ELF-1 (cell line): ENCODE measurements around the gene TGFB2.

Experiments
- DNase-seq: peaks from one replicate; pipeline ENCODE4 v3.0.0-alpha.2; 2016; ENCODE audit warnings: low read depth, low spot score

TGFB2 gene

DNA sequence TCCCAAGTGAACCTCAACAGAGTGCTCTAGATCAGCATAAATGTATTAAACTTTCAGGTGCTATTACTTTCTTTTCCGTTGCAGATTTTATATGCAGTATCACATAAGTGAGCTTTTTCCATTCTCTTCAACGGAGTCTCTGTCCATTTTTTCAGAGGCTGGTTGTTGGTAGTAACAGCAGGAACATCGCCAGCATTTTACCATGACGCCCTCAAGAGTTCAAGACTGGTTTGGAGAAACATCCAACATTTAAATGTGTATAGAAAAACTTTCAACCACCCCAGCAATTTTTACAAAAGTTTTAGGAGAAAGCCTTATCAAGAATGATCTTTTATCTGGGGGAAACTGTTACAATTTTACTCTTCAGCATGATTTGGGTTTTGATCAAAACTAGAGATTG, 117.0 kb downstream of the TGFB2 start:
- no peak for DNase-seq

DNA sequence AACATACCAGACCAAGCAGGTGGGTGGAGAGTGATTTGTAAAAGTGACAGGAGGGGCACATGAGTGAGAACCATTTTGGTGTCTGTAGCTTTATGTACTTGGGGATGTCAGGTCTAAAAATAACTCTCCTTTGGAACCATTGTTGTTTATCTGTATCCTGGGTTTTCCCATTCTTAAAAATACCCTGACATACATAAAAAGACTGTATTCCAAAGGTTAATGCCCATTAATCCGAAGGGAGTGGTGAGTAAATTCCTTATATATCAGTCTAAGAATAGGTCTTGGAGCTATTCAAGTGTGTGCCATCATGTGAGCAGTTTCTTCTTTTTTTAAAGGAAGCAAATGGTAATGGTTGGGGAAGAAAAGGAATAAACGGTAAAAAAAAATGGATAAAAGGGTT, 117.5 kb downstream of the TGFB2 start:
- DNase-seq, result no peak

DNA sequence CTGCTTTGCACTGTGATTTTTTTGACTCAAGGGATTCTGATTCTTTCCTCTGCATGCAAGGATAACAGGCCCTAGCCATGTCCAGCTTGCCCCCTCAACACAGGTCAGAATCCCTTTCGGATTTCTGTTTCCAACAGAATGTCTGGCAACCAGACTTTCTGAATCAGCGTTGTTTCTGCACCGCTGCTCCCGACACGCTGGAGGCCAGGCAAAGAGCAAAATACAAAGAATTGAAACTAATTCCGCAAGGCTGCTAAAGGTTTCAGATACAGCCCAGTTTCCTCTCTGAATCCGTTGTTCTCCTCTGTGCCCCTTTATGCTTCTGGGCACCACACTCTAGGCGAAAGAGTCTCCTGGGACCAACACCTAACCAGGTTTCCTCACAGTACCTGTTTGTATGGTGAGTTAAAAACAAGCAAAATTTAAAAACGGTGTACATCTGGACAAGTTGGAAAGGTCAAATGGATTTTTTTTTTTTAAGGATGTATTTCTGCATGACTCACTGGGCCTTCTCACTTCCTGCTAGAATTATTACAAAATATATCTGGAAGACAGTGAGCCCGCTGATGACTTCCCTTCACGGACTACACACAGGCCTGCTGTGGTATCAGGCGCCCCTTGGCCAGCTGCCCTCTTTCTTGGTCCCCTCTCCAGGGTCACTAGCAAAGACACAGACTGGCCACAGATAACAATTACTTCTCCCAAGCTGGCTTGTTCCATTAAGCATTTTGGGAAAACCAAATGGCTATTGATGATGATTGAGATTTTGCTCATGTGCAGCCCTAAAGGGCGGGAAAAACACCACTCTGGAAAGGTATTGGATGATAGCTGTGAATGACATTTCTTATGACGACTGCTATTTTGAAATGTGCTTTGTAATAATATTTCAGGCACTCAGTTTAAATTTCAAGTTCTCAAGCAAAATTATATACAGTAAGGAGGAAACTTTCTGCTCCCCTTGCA, 118.3 kb downstream of the TGFB2 start:
- DNase-seq, result no peak

DNA sequence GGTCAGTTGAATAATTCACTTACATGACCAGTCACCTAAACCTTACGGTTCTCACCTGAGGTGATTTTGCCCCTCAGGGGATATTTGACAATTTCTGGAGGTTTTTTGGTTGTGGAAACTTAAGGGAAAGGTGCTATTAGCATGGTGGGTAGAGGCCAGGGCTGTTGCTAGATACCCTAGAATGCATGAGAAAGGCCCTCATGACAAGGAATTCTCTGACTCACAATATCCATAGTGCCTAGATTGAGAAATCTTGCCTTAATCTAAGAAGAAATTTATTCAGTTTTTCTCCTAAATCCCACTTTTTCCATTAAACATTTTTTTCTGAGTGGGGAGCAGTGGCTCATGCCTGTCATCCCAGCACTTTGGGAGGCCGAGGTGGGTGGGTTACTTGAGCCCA, 119.7 kb downstream of the TGFB2 start:
- no peak for DNase-seq

DNA sequence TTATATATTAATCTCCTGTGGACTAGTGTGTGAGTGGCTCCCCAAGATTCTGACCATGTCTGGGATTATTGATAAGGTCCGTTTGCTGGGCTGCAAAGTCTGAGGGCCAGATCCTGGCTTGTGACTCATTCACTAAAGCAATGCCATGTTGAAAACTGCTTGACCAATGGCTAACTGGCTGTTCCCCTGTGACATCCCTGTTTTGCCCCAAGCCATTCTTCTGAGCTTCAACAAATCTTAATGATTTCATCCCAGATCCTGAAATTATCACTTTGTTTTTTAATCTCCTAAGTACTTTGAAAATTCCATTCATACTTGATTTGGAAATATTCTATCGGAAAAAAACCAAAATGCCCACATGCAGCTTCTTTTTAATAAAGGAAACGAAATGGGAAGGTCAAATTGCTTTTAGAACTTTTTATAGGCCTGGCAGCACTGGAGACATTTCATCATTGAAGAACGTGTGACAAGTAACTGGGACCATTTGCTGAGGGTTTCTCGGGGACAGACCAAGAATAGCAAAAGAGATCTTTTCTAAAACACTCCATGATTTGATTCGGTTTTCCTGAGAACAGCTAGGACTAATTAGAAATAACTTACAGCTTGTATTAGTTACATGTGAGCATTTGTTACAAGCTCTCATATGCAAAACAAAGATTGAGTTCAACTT, 121.3 kb downstream of the TGFB2 start:
- DNase-seq, result no peak

DNA sequence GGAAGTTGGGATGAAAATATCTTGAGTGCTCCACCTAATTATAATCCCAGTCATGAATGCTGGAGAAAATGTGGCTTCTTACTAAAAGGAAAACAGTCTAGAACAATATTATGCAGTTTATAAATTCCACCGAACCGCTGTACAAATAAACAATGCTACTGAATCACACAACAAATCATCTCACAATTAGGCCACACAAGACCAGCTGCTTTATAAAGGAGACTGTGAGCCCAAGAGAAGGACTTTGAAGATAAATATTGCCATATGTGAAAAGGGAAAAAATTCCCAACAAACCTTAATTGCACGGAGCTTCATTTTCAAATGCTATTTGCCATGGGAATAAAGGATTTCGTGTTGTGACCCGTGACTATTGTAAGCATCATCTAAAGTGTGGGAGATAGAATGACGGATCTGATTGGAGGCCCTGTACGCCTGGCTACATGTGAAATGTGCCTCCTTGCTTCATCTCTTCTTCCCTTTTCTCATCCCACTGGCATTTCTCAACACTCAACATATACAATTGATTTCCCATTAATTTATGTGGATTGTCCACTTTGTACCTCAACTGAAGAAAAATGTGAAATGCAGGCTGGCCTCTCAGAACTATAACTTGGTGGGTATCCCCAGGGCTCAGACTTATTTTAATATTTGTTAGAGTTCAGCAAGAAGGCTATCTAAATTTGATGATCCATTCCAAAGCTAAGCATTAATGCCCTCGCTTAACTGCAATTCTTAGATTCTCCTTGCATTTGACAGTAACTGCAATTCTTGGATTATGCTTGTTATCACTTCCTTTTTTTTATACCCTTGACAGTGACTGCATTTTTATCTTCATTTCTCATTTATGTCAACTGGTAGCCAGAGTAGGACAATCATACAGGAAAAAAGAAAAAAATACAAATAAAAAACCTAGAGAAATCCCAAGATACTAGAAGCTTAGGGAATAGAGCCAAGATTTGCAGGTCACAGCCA, 122.3 kb downstream of the TGFB2 start:
- DNase-seq, result no peak

DNA sequence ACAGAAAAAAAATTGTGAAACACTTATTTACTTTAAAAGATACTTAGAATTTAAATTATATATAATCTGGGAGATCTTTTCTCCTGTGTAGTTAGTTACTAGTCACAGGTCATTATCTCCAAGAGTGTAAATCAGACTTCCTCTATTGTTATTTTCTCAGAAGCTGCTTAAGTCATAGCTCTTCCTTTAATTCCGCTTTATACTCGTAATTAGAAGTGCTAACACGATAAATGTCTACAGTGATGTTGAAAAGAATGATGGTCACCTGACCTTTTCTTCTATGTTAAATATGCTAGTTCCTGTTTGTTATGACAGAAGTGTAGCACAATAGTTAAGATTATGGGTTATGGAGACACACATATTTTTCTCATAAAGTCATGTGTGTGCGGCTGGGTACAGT, 123.6 kb downstream of the TGFB2 start:
- DNase-seq, result no peak

DNA sequence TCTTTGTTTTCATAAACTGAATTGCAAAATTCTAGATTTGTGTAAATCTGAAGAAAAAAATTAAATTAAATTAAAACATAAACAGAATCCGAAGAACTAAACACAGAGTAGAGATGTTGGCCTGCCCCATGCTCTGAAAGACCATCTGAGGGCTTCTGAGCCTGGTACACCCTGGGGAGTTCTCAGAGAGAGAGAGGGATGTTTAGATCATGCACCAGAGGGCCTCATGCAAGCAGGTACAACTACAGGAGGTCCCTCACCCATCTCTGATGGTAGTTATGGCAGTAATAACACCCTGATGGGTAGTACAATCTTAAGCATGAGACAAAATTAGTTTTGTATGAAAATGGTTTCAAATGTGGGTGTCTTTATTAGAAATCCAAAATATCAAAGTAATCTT, 127.7 kb downstream of the TGFB2 start:
- DNase-seq, result no peak

DNA sequence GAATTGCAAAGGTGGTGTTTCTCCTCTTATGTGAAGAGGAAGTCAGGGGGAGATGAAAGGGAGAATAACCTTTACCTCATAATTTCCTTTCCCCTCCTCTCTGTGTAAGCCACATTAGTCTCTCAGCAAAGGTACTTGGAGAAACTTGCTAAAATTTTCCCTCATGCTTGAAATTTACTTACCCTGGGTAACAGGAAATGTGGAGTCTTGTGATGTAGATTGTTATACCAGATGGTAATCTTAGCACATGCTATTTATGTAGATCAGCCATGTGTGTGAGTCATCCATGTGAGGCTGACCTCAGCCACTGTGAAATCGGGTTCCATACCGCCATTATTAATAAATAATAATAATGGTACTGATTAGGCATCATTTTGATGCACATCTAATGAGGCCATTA, 128.4 kb downstream of the TGFB2 start:
- no peak for DNase-seq

DNA sequence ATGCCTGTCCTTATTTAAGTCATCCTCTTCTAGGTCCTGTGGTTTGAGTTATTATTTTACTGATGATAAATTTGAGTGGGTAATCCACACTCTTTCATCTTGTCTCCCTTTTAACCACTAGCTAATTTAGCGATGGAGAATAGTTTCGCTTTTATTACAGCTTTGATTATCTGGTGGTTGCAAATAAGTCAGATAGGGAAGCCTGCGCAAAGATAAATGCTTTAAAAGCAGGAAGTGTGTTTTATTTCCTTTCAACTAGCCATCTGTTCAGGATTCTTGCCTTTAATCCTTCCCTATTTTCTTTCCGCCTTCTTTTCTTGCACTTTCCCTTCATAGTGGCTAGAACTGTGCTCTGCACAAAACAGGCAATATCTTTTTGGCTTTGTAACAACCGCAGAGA, 129.0 kb downstream of the TGFB2 start:
- DNase-seq, result no peak

DNA sequence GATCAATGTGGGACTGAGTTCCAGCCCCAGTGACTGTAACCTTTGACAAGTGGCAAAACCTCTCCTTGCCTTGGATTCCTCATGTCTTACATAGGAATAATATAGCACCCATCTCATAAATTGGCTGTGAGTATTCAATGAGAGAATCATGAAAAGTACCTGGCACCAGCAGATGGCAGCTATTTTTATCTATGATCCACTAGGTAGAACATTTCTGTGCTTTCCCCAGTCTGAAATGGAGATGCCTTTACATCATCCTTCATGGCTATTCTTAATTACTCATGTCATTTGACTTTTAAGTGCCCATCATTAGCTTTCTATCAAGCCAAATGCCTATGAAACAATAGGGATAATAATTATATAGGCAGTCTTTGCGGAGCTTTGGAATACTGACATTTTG, 130.1 kb downstream of the TGFB2 start:
- DNase-seq, result no peak

DNA sequence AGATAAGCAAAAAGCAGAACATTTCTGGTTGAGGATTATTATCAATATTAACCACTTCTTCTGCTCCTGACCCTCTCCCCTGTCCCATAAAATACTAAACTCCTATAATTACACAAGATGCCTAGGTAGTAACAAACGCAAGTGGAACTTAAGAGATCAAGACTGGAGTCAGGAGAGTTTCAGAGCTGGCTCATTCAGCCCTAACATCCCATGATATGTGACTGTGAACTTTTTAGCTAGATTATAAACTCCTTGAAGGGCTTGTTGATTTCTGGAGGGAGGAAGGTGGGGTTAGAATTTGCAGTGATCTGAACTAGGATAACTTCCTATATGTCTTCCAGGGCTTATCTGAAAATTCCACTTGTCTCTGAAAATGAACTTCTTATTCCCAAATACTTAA, 130.6 kb downstream of the TGFB2 start:
- DNase-seq, result no peak

DNA sequence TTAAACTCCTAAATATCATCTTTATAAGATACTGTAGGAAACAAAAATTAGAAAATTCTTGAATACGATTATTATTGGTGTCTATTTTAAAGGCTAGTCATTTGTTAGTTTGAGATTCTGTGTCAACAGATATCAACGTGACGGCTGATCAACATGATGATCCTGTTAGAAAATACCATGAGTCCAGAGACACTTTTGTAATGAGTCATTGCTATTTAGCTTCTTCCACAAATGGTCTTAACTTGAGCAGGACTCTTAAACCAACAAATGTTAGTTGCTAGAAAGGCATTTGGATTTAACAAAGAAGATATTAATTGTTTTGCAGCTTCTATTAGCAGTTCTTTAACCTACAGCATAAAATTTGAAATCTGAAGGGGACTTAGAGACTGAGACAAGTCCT, 131.2 kb downstream of the TGFB2 start:
- no peak for DNase-seq

DNA sequence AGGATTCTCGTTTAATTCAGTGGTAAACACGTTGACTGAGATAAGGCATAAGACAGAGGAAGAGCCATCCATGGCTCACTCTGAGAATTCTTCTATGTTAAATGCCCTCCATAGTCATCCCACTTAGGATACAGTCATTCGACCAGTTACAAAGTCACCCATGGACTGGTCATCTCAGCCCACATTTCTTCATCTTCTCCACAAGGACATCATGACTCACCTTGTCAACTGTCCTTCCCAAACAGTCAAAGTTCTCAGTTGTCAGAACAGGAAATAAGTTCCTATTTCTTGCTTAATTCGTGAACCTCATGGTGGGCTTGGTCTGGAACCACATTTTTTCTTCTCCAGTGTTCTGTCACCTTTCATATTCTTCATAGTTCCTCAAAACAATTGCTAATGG, 133.2 kb downstream of the TGFB2 start:
- no peak for DNase-seq

DNA sequence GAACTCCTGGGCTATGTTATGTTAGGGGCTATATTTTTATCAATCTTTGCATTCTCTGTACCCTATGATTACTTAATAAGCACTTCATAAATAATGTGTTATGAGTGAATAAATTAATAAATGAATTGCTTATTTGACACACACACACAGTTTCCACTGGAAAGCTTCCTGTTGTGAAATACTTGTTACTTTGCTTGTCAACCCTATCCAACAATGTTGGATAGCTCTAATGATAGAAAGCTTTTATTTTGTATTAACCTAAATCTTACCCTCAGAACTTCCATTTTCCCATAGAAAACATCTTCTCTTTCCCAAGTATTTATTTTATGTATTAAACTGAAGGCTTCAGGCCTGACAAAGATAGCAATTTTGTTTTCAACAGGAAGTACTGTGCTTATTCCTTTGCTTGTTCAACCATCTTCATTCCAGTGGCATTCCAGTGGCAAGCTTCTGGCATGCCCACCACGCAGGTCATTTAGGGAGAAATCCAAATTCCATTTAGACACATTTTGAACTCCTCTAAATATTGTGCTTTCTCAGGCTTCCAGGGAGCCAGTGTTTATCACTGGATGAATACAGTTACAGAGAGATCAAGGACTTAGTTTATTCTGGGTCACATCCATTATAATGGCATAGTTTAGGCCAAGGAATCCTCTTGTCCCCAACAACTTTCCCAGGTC, 134.4 kb downstream of the TGFB2 start:
- no peak for DNase-seq

DNA sequence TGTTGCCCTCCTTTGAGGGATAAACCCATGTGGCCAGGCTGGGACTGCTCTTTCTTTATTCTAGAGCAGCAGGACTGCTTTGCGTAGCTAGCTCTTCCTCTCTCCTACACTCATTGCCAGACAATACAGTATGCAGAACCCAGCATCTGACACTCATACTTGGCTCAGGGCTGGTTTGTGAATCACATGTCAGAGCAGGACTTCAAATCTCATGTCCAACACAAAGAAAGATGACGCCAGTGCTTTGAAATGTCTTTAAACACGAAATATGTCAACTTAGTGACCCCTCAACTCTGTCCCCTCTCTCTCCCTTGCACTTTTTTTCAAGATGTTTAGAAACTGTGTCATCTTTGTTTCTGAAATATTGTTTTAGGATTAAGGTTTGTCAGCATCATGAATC, 135.0 kb downstream of the TGFB2 start:
- DNase-seq, result no peak

DNA sequence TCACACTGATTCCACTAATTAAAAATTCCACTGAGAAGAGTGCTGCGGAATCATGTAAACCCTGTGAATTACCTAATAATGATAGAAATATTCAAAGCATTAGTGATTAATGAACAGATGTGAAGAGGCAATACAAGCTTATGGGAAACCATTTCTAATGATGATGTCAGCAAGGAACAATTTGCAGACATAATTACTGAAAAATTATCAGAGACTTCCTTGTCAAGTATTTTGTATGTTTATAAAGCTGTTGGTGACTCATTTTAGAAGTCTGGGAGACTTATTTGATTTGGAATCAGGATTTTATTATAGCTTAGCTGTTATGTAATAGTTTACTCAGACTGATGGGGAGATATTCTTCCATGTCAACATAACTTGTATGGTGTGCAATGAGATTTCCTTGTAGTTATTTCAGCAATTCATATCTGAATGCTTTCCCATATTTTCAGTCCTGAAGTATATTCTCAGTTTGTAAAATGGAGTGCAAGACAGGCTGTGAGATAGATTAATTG, 135.5 kb downstream of the TGFB2 start:
- DNase-seq, result no peak

DNA sequence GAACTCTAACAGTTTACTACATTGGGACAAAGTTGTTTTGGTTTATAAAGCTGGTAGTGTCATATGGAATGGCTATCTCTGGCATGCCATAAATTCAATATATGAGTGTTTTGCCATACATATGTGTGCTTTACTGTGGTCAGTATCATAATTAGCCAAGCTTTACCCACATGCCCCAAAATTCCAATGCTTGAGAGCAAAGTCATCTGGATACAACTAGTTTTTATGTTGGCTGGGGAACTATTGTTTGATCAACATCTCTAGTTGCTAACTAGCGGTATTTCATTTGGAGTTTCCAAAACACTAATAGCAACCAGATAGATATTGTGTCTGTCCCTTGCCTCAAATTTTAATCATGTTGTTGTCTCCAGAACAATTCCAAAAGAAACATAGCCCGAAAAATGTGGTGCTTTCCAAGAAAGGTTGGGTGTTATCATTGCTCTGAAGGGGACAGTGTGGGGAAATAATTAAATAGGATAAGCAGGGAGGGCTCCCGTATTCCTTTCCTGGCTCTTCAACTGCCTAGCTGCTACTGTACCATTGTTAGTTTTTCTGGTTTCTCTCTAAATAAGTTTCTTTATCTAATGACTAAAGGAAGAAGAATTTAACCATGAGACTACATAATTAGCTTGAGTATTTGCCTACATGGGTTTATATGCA, 136.1 kb downstream of the TGFB2 start:
- DNase-seq, result no peak

DNA sequence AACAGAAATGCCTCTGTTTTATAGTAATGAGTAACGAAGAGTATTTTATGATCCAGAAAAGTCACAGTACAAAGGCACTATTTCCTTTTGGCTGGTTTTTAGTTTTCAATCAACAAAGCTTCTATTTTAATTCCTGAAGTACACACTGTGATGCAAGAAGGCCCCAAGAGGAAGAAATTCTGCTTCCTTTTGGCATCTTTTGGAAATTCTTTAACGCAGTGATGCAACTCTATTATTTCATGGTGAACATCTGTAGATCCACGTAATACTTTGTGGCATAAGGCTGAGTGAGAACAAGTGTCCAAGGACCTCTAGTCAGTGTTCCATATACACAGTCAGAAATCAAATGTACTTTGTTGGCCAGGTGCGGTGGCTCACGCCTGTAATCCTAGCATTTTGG, 137.5 kb downstream of the TGFB2 start:
- DNase-seq, result no peak

DNA sequence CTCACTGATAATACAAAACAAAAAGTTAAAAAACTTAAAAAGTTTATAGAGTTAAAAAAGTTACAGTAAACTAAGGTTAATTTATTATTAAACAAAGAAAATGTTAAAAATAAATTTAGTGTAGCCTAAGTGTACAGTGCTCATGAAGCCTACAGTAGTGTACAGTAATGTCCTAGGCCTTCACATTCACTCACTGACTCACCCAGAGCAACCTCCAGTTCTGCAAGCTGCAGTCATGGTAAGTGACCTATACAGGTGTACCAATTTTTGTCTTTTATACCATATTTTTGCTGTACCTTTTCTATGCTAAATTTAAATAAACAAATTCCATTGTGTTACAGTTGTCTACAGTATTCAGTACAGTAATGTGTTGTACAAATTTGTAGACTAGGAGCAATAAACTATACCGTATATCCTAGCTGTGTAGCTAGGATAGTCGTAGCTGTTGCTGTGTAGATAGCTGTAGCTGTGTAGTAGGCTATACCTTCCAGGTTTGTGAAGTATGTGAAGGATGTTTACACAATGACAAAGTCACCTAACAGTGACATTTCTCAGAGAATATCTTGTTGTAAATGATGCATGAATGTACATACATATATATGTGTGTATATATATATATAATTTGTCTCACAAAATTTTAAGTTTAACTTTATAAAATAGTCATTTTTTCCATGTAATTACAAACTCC, 140.2 kb downstream of the TGFB2 start:
- DNase-seq, result no peak
